ENCODE data around the gene DGKB.

DGKB gene

DNA sequence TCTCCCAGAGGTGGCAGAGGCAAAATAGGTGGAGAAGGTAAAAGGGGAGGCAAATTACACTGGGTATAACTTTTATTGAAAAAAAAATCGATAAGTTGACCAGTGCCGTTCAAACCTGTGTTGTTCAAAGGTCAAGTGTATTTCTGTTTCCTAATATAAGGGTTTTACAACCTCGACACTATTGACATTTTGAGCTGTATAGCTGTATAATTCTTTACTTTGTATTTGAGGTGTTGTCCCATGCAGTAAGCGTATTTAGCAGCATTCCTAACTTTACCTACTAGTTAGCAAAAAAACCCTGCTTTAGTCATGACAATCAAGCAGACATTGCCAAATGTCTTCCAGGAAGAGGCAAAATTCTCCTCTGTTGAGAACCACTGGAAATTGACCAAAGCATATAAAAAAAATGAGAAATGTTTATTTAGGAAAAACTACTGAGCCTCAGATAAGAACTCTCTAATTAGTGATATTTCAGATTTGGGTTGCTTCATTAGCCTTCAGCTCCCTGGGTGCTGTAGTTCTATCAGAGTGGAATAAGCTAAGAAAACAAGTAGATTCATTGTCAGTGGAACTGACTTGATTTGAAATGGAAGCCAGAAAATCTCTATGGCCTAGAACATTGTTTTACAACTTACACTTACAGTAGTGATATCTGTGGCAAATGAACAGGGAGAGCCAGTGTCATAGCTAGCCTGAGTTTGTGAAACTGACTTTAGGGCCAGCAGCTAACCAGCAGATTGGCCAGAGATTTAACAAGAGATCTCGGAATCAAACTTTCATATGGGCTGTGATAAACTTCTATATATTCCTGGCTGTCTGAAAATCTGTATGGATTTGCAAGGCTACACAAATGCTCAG lies 331.6 kb downstream of the DGKB start:
- ChIA-PET CTCF (interaction anchor here (0.7 kb wide), 1 partner anchor 98 kb away, joined by 3 read pairs; no protein-coding TSS in a partner anchor), POLR2A (ENCODE audit: low non-redundant PET) (no interaction called here)
- TF ChIP-seq, protein P1, sequence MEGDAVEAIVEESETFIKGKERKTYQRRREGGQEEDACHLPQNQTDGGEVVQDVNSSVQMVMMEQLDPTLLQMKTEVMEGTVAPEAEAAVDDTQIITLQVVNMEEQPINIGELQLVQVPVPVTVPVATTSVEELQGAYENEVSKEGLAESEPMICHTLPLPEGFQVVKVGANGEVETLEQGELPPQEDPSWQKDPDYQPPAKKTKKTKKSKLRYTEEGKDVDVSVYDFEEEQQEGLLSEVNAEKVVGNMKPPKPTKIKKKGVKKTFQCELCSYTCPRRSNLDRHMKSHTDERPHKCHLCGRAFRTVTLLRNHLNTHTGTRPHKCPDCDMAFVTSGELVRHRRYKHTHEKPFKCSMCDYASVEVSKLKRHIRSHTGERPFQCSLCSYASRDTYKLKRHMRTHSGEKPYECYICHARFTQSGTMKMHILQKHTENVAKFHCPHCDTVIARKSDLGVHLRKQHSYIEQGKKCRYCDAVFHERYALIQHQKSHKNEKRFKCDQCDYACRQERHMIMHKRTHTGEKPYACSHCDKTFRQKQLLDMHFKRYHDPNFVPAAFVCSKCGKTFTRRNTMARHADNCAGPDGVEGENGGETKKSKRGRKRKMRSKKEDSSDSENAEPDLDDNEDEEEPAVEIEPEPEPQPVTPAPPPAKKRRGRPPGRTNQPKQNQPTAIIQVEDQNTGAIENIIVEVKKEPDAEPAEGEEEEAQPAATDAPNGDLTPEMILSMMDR (conservative IDR thresholded peaks at IDR 0.05; ENCODE audit: low read depth): no peak
- no peak for DNase-seq (ENCODE audit: low spot score)
- H3K27ac ChIP-seq: no peak overlapping the region

DNA sequence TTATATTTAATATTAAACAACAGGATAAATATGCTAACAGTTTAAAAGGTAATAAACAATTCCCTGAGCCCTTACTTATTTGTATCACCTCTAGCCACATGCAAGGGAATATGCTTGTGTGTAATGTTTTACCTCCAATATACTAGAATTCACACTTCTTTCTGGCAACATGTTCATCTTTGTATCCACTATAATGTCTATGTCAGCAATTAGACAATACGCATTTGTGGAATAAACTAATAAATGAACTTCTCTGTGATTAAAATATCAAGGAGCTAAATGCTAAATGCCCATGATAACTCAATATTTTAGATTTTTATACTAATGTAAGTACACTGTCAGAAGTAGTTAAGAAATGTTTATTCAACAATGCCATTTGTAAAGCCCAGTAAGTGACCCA lies 350.5 kb downstream of the DGKB start:
- POLR2A ChIA-PET (ENCODE audit: low non-redundant PET): no interaction called here
- H3K27ac ChIP-seq: no peak overlapping the region
- no peak for DNase-seq (ENCODE audit: low spot score)
- CTCF ChIA-PET: no interaction called here
- TF ChIP-seq, protein P1 (conservative IDR thresholded peaks at IDR 0.05; ENCODE audit: low read depth): no peak

DNA sequence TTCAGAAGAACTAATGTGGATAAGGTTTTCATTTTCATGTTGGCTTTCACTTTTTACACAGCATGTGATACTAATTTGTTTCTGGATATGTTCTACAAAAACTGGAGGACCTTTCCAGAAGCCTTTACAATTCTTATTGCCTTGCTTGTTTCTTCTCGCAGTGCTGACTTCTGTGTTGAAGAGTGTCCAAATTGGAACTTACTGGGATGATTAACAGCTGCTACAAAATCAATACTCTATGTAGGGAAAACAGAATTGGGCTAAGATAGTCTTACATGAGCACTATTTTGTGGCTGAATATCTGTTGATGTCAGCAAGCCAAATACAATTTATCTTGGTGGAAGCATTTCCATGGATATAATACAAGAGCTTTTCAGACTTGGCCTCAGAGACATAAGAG lies 351.2 kb downstream of the DGKB start:
- CTCF ChIA-PET: no interaction called here

DNA sequence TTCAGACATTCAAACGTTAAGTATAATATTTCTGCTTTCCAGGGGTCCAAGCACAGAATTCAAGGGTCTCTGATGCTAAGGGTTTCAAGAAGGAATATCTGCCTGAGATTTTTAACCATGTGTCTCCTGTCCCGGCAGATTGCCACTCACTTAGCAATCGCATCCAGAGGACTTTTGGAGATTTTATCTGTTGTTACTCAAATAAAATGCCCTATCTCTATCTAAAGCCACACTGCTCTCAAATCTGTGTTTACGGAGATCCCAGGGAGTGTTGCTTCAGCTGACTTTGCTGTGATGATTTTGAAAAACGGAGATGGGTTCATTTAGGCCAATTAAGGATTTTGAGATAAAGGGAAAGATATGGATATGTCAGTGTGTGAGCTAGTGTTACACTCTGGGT lies 359.9 kb downstream of the DGKB start:
- POLR2A ChIA-PET (ENCODE audit: low non-redundant PET): no interaction called here

More for the DNA sequence above, 351.2 kb downstream of the DGKB start:
- no peak for DNase-seq (ENCODE audit: low spot score)
- TF ChIP-seq, protein P1 (conservative IDR thresholded peaks at IDR 0.05; ENCODE audit: low read depth): no peak
- no peak overlapping the region for H3K27ac ChIP-seq
- POLR2A ChIA-PET (ENCODE audit: low non-redundant PET): no interaction called here

DNA sequence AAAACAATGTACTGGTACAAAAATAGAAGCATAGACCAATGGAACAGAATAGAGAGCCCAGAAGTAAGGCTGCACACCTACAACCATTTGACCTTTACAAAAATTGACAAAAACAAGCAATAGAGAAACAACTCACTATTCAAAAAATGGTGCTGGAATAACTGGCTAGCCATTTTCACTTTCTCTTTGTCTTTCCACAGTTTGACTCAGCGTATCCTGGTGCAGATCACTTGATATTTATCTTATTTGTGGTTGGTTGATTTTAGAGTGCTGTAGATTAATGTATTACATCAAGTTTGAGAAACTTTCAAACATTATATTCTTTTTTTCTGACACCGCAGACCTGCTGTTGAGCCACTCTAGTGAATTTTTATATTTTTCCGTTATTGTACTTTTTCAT lies 381.4 kb downstream of the DGKB start:
- POLR2A ChIA-PET (ENCODE audit: low non-redundant PET): no interaction called here
- TF ChIP-seq, protein P1 (conservative IDR thresholded peaks at IDR 0.05; ENCODE audit: low read depth): no peak
- no peak overlapping the region for H3K27ac ChIP-seq
- CTCF ChIA-PET: no interaction called here
- DNase-seq (ENCODE audit: low spot score): no peak

More for the DNA sequence above, 359.9 kb downstream of the DGKB start:
- no peak overlapping the region for H3K27ac ChIP-seq
- TF ChIP-seq, protein P1 (conservative IDR thresholded peaks at IDR 0.05; ENCODE audit: low read depth): no peak
- CTCF ChIA-PET: interaction anchor here (0.8 kb wide), 1 partner anchor 55 kb away, joined by 4 read pairs; no protein-coding TSS in a partner anchor
- DNase-seq (ENCODE audit: low spot score): no peak

DNA sequence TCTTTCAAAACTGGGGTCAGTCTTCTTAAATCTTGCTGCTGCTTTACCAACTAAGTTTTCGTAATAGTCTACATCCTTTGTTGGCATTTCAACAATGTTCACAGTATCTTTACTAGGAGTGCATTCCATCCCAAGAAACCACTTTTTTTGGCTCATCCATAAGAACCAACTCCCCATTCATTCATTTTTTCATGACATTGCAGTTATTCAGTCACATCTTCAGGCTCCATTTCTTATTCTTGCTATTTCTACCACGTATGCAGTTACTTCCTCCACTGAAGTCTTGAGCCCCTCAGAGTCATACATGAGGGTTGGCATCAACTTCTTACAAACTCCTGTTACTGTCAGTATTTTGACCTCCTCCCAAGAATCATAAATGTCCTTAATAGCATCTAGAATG lies 392.3 kb downstream of the DGKB start:
- H3K27ac ChIP-seq: no peak overlapping the region
- TF ChIP-seq, protein P1 (conservative IDR thresholded peaks at IDR 0.05; ENCODE audit: low read depth): no peak
- CTCF ChIA-PET: no interaction called here
- DNase-seq (ENCODE audit: low spot score): no peak
- POLR2A ChIA-PET (ENCODE audit: low non-redundant PET): no interaction called here

Data from RWPE1 (cell line).